HG03025 (cell line): ENCODE data around the gene SAMD7.

Source experiments
- ATAC-seq: cut with Tn5 transposase; IDR thresholded peaks from one replicate; pipeline ENCODE4 v1.9.1; 2021; ENCODE audit warnings: mild to moderate bottlenecking, moderate library complexity; ENCODE audit not compliant: unreplicated experiment, low FRiP score

SAMD7 gene, protein sequence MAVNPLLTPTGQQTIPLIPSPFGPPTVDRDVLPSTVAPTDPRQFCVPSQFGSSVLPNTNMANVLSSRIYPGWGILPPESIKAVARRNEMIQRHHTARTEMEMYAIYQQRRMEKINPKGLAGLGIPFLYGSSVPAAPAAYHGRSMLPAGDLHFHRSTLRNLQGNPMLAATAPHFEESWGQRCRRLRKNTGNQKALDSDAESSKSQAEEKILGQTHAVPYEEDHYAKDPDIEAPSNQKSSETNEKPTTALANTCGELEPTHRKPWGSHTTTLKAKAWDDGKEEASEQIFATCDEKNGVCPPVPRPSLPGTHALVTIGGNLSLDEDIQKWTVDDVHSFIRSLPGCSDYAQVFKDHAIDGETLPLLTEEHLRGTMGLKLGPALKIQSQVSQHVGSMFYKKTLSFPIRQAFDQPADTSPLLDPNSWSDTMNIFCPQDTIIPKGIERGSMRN

DNA sequence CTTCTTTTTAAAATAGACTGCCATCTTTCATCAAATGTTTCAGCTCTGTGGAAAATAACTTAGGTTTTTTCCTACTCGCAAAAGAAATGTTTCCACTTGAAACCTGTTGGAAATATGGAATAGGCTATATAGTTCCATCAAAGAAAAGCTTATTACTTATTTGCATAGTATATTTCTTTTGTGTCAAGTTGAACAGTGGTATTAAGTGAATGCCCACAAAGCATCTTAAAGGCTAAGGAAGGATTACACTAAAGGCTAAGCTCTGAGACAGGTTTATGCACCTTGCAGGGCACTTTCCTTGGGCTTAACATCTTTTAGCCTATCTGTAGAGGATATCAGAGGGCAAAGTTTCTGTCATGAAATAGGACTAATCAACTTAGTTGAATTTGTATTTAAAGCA, at the start of gene SAMD7:
SAMD7 (plus strand) TSS at position 301 of the 400 bp plus-strand sequence. CDS start 7,927 bp downstream, outside the sequence.
- no peak for ATAC-seq

DNA sequence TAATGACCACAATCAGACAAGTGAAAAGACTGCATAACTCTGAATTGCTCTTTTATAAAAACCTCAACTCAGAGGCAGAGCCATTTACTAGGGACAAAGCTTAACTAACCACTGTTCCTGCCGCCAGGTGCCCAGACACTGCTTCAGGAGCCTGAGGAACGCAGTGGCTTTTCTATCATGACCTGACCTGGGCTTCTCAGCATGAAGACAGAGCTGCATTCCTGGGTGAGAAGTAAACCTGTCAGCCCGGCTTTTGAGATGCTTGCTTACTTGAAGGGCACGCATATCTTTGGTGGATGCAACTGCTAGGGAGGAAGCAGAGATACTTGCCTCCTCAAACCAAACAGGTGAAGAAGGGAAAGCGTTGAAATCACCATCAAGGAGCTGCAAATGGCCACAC, 49.5 kb upstream of the SAMD7 start:
- no peak for ATAC-seq

DNA sequence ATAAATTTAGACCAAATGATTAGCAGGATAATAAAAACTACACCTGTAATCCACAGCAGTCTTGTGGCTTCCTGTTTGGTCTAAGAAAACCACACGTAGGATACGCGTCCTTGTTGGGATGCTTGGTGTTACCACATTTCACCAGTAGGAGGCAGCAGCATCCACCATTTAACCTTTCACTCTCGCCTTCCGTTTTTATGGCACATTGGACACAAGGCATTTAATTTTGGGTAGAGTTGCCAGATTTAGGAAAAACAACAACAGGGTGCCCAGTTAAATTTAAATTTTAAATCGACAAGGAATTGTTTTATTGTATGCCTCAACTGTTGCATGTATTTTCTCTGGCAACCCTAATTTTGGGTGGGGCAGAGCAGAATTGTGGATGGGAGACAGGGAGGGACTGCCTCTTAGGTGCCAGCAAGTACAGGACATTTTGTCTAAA, 47.9 kb upstream of the SAMD7 start:
- peak; percentile 58 for ATAC-seq

DNA sequence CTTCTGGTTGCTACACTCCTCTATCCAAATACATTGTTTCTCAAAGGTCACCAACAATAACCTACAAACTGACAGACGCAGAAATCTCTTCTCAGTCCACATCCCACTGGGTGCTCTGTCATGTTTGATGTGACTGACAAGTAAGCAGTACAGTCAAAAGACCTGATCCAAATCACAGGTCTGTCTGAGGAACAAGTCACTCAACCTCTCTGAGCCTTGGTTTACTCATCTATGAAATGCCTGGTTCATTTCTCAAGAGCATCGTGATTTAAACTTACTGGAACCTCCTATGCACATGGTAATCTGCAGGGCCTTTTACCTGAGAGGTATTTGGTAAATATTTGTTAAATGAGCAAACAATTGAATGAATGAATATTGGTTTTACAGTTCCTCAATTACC, 47.1 kb upstream of the SAMD7 start:
- ATAC-seq: no peak

DNA sequence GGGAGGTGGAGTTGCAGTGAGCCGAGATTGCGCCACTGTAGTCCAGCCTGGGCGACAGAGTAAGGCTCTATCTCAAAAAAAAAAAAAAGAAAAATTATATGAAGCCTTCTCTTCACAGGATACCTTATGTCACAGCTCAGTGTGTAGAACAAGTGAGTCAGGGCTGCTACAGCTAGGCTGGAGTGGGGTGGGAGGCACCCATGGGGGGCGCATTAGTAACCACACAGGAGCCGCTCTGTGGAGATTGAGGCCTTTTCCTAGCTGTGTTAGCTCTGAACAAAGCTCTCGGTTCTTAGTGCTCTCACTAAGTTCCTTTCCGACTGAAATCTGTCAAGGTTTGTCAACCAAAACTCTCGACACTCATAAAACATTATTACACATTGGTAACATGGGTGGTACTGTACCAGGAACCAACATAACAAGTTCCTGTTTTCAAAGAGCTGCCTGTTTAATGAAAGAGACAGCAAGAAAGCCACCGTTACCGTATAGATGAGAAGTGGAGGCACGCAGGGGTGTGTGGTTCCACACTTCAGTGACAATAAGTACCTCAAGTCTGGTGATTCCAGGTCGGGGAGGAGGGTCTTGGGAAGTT, 46.1 kb upstream of the SAMD7 start:
- ATAC-seq: no peak

DNA sequence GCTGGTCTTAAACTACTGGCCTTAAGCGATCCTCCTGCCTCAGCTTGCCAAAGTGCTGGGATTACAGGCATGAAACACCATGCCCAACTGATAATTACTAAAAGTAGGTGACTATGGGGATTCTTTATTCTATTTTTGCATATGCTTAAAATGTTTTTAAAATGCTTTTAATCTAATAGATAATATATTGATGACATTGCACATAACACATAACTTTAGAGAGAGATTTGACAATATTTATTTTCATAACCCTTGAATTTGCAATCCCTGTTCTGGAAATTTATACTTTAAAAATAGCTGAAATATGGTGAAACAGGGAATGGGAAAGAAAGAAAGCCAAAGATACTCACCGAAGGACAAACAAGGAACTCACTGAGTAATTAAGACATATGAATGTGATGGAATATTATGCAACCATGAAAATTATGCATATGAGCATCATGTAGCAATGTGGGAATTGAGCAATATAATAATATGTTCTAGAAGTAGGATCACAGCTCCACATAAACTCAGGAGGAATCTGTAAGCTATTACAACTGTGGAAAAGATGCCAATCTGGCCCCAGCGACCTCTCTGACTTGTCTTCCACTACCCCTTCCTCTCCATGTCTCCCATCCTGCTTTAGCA, 43.7 kb upstream of the SAMD7 start:
- no peak for ATAC-seq

DNA sequence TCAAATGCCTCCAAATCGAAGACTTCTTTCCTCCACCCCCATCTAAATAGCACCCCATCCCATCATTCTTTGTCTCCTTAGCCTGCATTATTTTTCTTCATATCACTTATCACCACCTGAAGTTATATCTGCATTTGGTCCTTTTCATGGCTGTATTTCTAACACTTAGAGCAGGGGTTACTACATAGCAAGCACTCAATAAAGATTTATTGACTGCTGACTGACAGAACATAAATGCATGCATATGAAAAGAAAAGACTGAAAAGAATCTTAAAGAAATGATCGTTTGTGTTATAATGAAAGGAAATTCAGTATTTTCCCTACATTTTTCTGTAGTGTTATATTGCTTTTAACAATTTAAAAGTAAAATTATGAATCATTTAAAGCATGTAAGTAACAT, 43.0 kb upstream of the SAMD7 start:
- no peak for ATAC-seq

DNA sequence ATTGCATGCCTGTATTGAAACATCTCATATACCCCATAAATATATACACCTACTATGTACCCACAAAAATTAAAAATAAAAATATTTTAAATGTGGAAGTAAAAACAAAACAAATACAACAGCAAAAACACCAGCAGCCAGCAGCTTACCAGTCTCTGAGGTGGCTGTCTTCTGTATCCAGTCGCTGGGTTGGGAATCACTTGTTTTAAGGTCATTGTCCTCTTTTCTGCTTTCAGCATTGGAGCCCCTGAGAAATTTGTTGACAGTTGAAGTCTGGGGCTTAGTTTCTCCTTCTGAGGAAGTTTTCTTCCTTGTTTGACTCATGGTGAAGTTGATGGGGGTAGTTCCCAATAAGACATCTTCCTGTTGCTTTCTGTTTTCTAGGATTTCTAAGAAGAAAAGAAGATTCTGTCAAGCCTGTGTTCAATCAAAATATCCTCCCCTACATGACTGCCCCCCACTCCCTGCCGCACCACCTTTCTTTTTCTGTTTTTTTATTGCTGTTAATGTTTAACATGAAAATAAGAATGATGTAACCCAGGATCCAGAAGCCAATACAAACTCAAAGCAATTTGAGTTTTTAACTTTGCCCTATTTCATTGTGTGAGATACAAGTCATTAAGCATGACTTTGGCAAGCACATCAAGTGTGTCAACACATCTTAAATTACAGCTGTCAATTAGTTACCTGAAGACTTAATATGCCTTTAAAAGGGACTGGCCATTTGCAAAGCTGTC, 41.7 kb upstream of the SAMD7 start, which contains the start of gene LRRC31:
LRRC31 (minus strand) TSS at position 452 of the 737 bp plus-strand sequence; CDS start at position 324, 128 bp downstream.
- ATAC-seq: no peak

DNA sequence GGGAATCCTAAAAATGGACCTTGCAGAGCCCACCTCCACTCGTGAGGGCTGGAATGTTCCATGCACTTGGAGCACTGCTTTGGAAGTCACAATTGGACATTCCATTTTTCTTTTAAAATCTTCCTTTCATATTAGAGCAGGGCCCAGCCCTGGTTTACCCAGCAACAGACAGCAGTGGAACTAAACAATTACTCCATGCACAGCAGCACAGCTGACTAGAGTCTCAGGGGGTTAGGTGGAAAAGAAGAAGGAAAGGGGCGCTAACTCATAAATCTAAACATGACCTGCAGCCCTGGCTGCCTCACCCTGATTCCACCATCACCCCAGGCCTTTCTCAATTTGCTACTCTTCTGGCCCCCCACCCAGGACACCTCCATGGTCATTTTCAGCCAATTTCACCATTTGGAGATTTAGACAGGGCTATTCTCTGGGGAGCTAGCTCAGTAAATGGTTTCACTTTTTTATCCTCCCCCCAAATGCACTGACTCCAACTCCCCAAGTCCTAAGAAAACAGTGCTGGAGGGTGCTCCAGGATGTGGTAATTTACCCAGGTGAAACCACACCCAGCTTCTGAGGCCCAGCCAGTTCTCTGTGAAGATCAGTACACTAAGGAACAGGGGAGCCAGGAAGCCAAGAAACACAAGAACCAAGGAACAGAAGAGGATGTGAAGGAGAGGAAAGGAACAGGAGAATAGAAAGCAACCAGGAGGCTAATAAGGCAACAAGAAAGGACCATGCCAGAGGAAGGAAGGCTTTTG, 40.1 kb upstream of the SAMD7 start:
- ATAC-seq: no peak

DNA sequence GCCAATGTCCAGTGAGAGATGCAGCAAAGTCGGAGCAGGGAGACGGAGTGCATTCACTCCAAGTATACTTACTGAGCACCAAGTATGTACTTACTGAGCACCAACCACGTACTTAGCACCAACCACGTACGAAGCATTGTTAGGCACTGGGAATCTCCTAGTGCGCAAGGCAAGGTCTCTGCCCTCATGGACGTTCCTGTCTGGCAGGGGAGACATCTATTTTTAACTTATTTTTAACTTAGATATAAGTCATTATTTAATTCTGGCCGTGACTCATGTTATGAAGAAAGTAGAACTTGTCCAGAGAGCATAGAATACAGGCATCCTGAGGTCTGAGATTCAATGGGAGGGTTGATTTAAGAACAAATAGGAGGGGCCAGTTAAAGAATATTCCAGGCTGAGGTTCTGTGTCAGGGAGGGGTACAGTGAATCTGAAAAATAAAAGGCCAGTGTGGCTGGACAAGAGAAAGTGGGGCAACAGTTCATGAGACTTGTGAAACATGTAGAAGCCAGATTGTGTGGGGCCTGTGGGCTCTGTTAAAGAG, 32.3 kb upstream of the SAMD7 start:
- ATAC-seq: no peak

DNA sequence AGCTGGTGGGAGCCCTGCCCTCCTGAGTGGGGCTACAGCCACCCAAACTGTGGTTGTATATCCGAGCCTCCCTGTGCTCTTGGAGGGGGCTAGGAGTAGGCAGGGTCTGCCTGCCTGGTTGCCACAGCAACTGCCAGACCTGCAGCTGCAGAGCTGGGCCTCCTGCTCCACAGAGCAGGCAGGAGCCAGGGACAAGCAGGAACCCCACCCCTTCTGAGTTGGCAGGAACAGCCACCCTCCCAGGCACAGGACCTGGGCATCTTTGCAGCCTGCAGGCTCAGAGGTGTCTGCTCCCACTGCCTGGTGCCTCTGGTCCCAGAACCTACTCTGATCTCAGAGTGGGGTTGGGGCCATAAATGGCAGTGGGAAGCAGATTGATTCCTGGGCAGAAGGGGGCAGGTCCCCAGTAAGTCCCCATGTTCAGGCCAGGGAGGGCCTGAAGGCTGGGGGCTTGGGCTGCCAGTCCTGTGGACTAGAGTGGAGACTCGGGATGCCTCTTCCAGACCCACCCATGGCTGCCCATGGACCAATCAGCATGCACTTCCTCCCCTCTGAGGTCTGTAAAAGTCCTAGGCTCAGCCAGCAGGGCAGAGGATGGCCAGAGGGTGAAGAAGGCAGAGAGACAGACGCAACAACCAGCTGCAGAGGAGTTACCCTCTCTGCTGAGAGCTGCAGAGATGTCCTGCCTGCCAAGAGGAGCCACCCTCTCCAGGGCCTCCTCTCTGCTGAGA, 31.4 kb upstream of the SAMD7 start:
- ATAC-seq: no peak

DNA sequence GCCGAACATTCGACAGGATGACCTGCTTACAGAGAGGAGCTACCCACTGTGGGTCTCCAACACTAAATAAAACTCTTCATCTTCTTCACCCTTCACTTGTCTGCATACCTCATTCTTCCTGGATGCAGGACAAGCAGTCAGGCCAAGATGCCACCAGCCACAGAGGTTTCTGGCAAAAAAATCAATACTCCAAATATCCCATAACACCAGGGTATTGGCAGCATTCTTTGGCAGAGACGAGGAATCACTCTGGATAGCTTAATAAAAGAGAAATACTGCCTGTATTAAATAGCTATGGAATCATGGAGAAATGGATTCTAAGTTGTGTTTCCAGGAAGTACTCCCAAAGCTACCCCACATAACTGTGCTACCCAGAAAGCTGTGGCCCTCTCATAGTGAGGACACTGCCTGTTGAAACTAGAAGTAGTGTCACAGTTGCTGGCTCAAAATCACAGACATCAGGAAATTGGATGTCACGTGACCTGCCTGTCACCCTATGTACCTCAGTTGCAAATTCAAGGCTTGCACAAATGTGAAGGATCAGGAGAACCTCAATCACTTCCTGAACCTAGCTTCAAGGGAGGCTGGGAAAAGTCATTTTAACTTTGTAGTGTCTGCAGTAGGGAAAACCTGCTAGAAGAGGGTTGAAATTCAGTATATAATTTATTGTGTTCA, 30.7 kb upstream of the SAMD7 start:
- ATAC-seq: no peak

DNA sequence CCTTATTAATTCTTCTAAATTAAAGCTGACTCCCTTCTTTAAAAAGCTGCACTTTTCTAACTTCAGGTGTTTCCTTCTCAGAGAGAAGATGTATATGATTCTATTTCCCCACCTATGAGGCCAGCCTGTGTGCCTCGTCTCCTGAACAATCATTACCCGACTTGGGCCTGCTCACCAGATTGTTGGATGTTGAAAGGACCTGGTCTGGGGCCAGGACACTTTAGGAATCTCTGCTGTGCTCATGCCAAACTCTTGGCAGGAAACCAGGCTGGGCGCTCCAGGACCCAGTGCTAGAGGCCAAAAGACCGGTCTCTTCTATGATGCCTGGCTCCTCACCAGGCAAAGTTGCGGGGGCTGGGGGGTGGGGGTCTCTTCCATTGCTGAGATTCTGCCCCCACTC, 24.7 kb upstream of the SAMD7 start:
- no peak for ATAC-seq

DNA sequence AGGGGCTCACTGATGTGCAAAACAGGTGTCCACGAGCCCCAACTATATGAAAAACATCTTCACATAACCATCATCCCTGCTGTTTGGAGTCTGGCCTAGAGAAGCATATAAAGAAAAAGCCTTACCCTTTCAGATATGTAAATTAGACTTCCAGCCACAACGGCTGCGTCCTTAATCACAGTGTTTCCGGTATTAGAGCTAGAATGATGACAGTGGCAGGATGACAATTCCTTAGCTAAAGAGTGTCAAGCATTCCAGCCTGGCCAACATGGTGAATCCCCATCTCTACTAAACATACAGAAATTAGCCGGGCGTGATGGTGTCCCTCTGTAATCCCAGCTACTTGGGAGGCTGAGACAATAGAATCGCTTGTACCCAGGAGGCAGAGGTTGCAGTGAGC, 19.5 kb upstream of the SAMD7 start:
- no peak for ATAC-seq

DNA sequence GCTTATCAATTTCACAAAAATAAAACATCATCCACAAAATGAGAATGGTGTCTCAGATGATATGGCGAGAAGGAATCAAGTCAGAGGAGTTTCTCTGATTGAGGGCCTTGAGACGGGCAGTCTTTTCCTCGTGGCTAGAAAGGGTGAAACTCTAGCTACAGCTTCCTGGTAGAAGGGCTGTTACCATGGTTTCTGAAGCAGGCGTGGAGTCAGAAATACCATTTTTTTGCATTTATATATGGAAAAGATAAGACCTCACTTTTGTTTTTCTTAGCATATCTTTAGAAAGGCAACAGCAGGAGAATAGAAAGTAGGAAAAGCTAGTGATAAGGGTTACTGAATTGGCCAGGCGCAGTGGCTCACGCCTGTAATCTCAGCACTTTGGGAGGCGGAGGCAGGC, 17.3 kb upstream of the SAMD7 start:
- ATAC-seq: no peak

DNA sequence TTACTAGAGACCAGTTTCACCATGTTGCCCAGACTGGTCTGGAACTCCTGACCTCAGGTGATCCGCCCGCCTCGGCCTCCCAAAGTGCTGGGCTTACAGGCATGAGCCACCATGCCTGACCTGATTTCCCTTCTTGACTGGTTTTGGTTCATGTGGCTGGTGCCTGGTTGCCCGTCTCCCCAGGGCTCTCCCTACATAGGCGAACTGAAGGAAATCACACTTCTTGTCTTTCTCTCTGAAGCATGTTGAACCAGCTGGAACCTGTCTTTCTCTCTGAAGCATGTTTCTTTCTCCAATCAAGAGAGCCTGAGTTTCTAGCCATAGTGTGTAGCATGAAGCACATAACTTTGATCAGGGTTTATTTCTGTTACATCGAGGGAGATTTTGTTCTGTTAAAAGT, 16.3 kb upstream of the SAMD7 start:
- ATAC-seq: no peak

DNA sequence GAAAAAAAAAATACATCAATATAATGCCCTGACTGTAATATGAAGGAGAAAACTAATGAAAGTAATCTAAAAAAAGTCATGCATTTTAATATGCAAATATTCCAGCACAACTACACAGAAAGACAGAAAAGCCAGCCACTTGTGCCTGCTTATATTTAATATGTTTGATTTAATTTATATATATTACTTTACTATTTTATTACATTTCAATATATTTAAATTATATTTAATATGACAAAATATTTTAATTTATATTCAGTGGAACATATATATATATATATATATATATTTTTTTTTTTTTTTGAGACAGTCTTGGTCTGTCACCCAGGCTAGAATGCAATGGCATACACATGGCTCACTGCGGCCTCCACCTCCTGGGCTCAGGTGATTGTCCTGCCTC, 14.1 kb upstream of the SAMD7 start:
- no peak for ATAC-seq

DNA sequence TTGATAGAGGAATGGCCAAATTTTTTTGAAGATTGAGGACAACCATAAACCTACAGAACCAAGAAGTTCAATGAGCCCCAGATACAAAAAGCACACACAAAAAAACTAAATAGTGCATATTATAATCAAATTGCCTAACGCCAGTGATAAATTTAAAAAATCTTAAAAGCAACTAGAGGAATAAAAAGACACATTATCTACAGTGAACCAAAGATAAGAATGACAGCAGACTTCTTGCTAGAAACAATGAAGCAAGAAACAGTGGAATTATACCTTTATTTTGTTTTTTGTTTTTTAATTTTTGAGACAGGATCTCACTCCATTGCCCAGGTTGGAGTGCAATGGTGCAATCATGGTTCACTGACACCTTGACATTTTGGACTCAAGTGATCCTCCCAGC, 9.9 kb upstream of the SAMD7 start:
- ATAC-seq: no peak

DNA sequence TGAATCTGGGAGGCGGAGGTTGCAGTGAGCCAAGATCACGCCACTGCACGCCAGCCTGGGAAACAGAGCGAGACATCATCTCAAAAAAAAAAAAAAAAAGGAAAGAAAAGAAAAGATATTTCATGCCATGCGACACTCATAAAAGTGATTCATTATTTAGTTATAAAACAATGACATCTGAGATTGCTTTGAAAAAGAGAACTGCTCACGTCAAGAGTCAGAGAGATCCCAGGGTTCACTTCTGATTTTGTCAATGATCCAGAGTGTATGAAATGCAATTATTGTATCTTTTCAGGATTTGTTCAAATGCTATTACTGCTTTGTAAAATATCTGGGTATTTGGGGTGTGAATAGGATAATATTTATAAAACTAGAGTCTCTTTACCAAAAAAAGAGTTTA, 6.0 kb upstream of the SAMD7 start:
- ATAC-seq: no peak
